Measurements from ENCODE around the gene CACNA2D4.

- TF ChIP-seq POLR2A (IDR thresholded peaks at IDR 0.05; ENCODE audit: low read depth, low read length) = no peak
- TF ChIP-seq TAF1 (IDR thresholded peaks at IDR 0.05; ENCODE audit: low read depth, low read length) = no peak
- no peak for TF ChIP-seq SPI1 (IDR thresholded peaks at IDR 0.05; ENCODE audit: low read depth, low read length)
- TF ChIP-seq POLR2AphosphoS5 (IDR thresholded peaks at IDR 0.05; ENCODE audit: low read depth, low read length) = no peak
Observed at GRCh38 chr12:1769809-1770494, 148.5 kb downstream of the CACNA2D4 start.

All from GM12891 (cell line).